A673 (cell line): Measurements from ENCODE around the gene TRIM71. TPM values are rescaled to one million over a fixed set of nuclear protein-coding genes. Genes with fewer than 3 reads are reported as not detected.
"Not testable (repeated sequence)": the region's sequence is repeated elsewhere in the genome, so short reads cannot be mapped to it uniquely, and the experiment has no call there.

ENCODE experiments used
- BruUV-seq: library from RNA; stranded (reverse); fragments of 400-500 nt; replicated peaks from 2 replicates; lab custom pipeline; 2021; lab: Mats Ljungman, UMichigan
- CTCF ChIA-PET: fragments of 300-600 bp; sonication (Branson Sonifier 250); formaldehyde crosslinking; loops from one replicate; lab custom pipeline; 2022; ENCODE audit warnings: antibody characterized with exemption; lab: Charles Lee
- POLR2A ChIA-PET: fragments of 300-600 bp; sonication (Branson Sonifier 250); formaldehyde crosslinking; loops from one replicate; lab custom pipeline; 2022; ENCODE audit warnings: antibody characterized with exemption; ENCODE audit not compliant: low non-redundant PET; lab: Charles Lee
- DNase-seq: peaks from one replicate; pipeline ENCODE4 v3.0.0-alpha.2; 2015; ENCODE audit warnings: low spot score
- H3K27ac ChIP-seq: fragments of 200-600 bp; sonication (generic); 2 replicates; pipeline ENCODE4 v1.5.1; 2016; ENCODE audit warnings: mixed run types, low read depth, mild to moderate bottlenecking, mixed read lengths, antibody characterized with exemption, low read length; ENCODE audit not compliant: poor library complexity, severe bottlenecking
- H3K27me3 ChIP-seq: fragments of 200-600 bp; sonication (generic); replicated peaks from 2 replicates; pipeline ENCODE4 v1.6.1; 2017; ENCODE audit warnings: mixed run types, low read depth, mild to moderate bottlenecking, mixed read lengths, antibody characterized with exemption, low read length; ENCODE audit not compliant: insufficient read depth, poor library complexity
- H3K36me3 ChIP-seq: fragments of 200-600 bp; sonication (generic); 2 replicates; pipeline ENCODE4 v1.6.1; 2016; ENCODE audit warnings: mixed run types, mild to moderate bottlenecking, mixed read lengths, antibody characterized with exemption, low read length; ENCODE audit not compliant: insufficient read depth, poor library complexity, severe bottlenecking
- H3K4me1 ChIP-seq: fragments of 200-600 bp; sonication (generic); 2 replicates; pipeline ENCODE4 v1.6.1; 2017; ENCODE audit warnings: mixed run types, mild to moderate bottlenecking, mixed read lengths, antibody characterized with exemption, low read length; ENCODE audit not compliant: insufficient read depth, poor library complexity, severe bottlenecking
- H3K4me3 ChIP-seq: fragments of 200-600 bp; sonication (generic); 2 replicates; pipeline ENCODE4 v1.5.1; 2016; ENCODE audit warnings: low read depth, mixed run types, mild to moderate bottlenecking, mixed read lengths, low read length; ENCODE audit not compliant: poor library complexity, severe bottlenecking
- H3K9me3 ChIP-seq: fragments of 200-600 bp; sonication (generic); 2 replicates; pipeline ENCODE4 v1.6.1; 2016; ENCODE audit warnings: mixed run types, low read depth, mild to moderate bottlenecking, mixed read lengths, antibody characterized with exemption, low read length; ENCODE audit not compliant: poor library complexity, severe bottlenecking
- CTCF ChIP-seq: fragments of 300-800, 200-600 bp; sonication (generic); conservative IDR thresholded peaks from 2 replicates; pipeline ENCODE4 v1.5.1; 2017; ENCODE audit warnings: low read depth, mild to moderate bottlenecking, antibody characterized with exemption, low read length, moderate library complexity, mixed read lengths
- EZH2 ChIP-seq: fragments of 200-600 bp; sonication (generic); IDR thresholded peaks from 2 replicates; pipeline ENCODE4 v1.6.1; 2017; ENCODE audit warnings: borderline replicate concordance, low read depth, mild to moderate bottlenecking, mixed read lengths, antibody characterized with exemption, low read length; ENCODE audit not compliant: poor library complexity, severe bottlenecking
- intact Hi-C: fragments of 100-400 bp; cut with micrococcal nuclease; formaldehyde crosslinking; loops from one replicate; pipeline ENCODE4 v1.10.0; 2022; ENCODE audit not compliant: unreplicated experiment
- total RNA-seq: library from RNA; stranded (reverse); gene quantifications from 2 replicates; pipeline ENCODE4 v1.2.3, GENCODE V29; 2021

Gene TRIM71
- total RNA-seq, 1 experiment from 2014 or later: 0.30 TPM

- intact Hi-C loops: no loop called here
- DNase-seq: no peak
Measured at GRCh38 chr3:32937331-32937730, 119.5 kb downstream of the TRIM71 start.

GRCh38 chr3:32939531-32940284 is 121.9 kb downstream of the TRIM71 start:
- H3K4me3 ChIP-seq, H3K27ac ChIP-seq, intact Hi-C loops, CTCF ChIA-PET, H3K4me1 ChIP-seq, H3K9me3 ChIP-seq, H3K27me3 ChIP-seq, POLR2A ChIA-PET, DNase-seq, H3K36me3 ChIP-seq, BruUV-seq: not testable (repeated sequence)

More at GRCh38 chr3:32937331-32937730, 119.5 kb downstream of the TRIM71 start:
- POLR2A ChIA-PET: no interaction called here
- Histone ChIP-seq H3K4me1 (no peaks in the 10 kb centered on the region), H3K4me3 (no peak overlapping the region), H3K27me3 (no peaks in the 10 kb centered on the region), H3K9me3 (no peaks in the 10 kb centered on the region), H3K36me3 (no peaks in the 10 kb centered on the region), H3K27ac (no peak overlapping the region)
- BruUV-seq: no TSS peak
- CTCF ChIA-PET: no interaction called here
- no peak for TF ChIP-seq EZH2
- TF ChIP-seq CTCF: no peak

GRCh38 chr3:32940726-32941125 is 122.9 kb downstream of the TRIM71 start:
- Histone ChIP-seq H3K4me1 (no peaks in the 10 kb centered on the region), H3K9me3 (no peaks in the 10 kb centered on the region), H3K27ac (no peak overlapping the region), H3K27me3 (no peaks in the 10 kb centered on the region), H3K36me3 (no peaks in the 10 kb centered on the region), H3K4me3 (no peak overlapping the region)
- no TSS peak for BruUV-seq
- DNase-seq: no peak
- POLR2A ChIA-PET: no interaction called here
- CTCF ChIA-PET: no interaction called here
- intact Hi-C loops: no loop called here
- TF ChIP-seq CTCF: no peak
- no peak for TF ChIP-seq EZH2

- TF ChIP-seq CTCF: no peak
- no peak for TF ChIP-seq EZH2
- Histone ChIP-seq H3K36me3 (no peaks in the 10 kb centered on the region), H3K4me3 (no peak overlapping the region), H3K27me3 (no peaks in the 10 kb centered on the region), H3K9me3 (no peaks in the 10 kb centered on the region), H3K27ac (no peak overlapping the region), H3K4me1 (no peaks in the 10 kb centered on the region)
- CTCF ChIA-PET: no interaction called here
- POLR2A ChIA-PET: no interaction called here
- DNase-seq: no peak
- intact Hi-C loops: loop anchor here (5.0 kb wide), 1 partner anchor 842 kb away; no protein-coding TSS in a partner anchor
- no TSS peak for BruUV-seq
Measured at GRCh38 chr3:32945136-32945535, 127.3 kb downstream of the TRIM71 start.

- DNase-seq, H3K27ac ChIP-seq, H3K4me3 ChIP-seq, BruUV-seq, POLR2A ChIA-PET, H3K4me1 ChIP-seq, H3K36me3 ChIP-seq, CTCF ChIA-PET, H3K27me3 ChIP-seq, H3K9me3 ChIP-seq: not testable (repeated sequence)
- intact Hi-C loops: loop anchor here (5.0 kb wide), 1 partner anchor 842 kb away; no protein-coding TSS in a partner anchor
Measured at GRCh38 chr3:32945598-32945997, 127.8 kb downstream of the TRIM71 start.
